HepG2 (cell line): ENCODE results near the gene KCTD4. TPM values are rescaled to one million over a fixed set of nuclear protein-coding genes. Genes with fewer than 3 reads are reported as not detected.

Experiments used
- ATAC-seq: fragments of 200-7000 bp; cut with Tn5 transposase; 3 replicates; pipeline ENCODE4 v1.9.1; 2020; ENCODE audit warnings: mild to moderate bottlenecking, moderate library complexity
- BruUV-seq: library from RNA; stranded (reverse); fragments of 400-500 nt; replicated peaks from 2 replicates; lab custom pipeline; 2021; lab: Mats Ljungman, UMichigan
- CTCF ChIA-PET: fragments of 300-600 bp; formaldehyde crosslinking; extraction: SDS; loops from one replicate; lab custom pipeline; 2021; ENCODE audit warnings: low total read pairs, inconsistent platforms, low intra/inter-chr PET ratio; lab: Yijun Ruan, JAX
- POLR2A ChIA-PET: fragments of 350-600 bp; sonication (Branson Sonifier 250); formaldehyde crosslinking; loops from one replicate; lab custom pipeline; 2020; ENCODE audit warnings: antibody characterized with exemption, inconsistent platforms; lab: Yijun Ruan, JAX
- DNase-seq: peaks from one replicate; pipeline ENCODE4 v3.0.0-alpha.2; 2015; ENCODE audit warnings: low spot score
- FAIRE-seq: peaks from 3 replicates; lab custom pipeline; 2011; peaks lifted over from hg19 to GRCh38; lab: Jason Lieb, UNC
- H2AFZ ChIP-seq: one replicate; pipeline ENCODE4 v1.6.1; 2011; ENCODE audit warnings: low read length, inconsistent platforms
- H3K27ac ChIP-seq: fragments of 300-600 bp; 3 replicates; pipeline ENCODE4 v1.8.0; 2011; ENCODE audit warnings: mixed run types, mild to moderate bottlenecking, mixed read lengths, low read length, inconsistent platforms; ENCODE audit not compliant: insufficient read depth; ENCODE audit errors: extremely low read length
- H3K27me3 ChIP-seq, 2 experiments: fragments of 200-600 bp in 1 of 2; 2 replicates in 1 of 2; 3 replicates in 1 of 2; pipeline versions ENCODE4 v1.6.0 to v1.8.0; 2011; ENCODE audit warnings: low read length in 2 of 2, mild to moderate bottlenecking in 2 of 2, moderate library complexity in 2 of 2, inconsistent platforms in 1 of 2; ENCODE audit not compliant: insufficient read depth in 2 of 2, control insufficient read depth in 1 of 2
- H3K36me3 ChIP-seq, 2 experiments: fragments of 200-600 bp in 1 of 2; replicated peaks in 1 of 2; 2 replicates in 1 of 2; 3 replicates in 1 of 2; pipeline versions ENCODE4 v1.5.1 to v1.8.0; 2011; ENCODE audit warnings: low read length in 2 of 2, inconsistent platforms in 1 of 2; ENCODE audit not compliant: insufficient read depth in 2 of 2, control insufficient read depth in 1 of 2
- H3K4me1 ChIP-seq: 2 replicates; pipeline ENCODE4 v1.5.1; 2012; ENCODE audit warnings: low read length, inconsistent platforms; ENCODE audit not compliant: insufficient read depth
- H3K4me2 ChIP-seq: 2 replicates; pipeline ENCODE4 v1.6.0; 2011; ENCODE audit warnings: low read depth, low read length, inconsistent platforms
- H3K4me3 ChIP-seq, 3 experiments: fragments of 200-600 bp in 1 of 3; sonication (generic), shearing (Covaris generic) in 1 of 3; replicated peaks in 1 of 3; 2 replicates each; pipeline ENCODE4 v1.5.1; 2011 to 2016; ENCODE audit warnings: low read length in 3 of 3, inconsistent platforms in 2 of 3, low read depth in 2 of 3, mild to moderate bottlenecking in 2 of 3, control low read depth in 1 of 3, mixed read lengths in 1 of 3; ENCODE audit not compliant: insufficient read depth in 1 of 3
- H3K79me2 ChIP-seq: one replicate; pipeline ENCODE4 v1.6.1; 2011; ENCODE audit warnings: low read length, inconsistent platforms; ENCODE audit not compliant: insufficient read depth
- H3K9ac ChIP-seq: 2 replicates; pipeline ENCODE4 v1.6.0; 2011; ENCODE audit warnings: mild to moderate bottlenecking, low read depth, low read length, inconsistent platforms; ENCODE audit not compliant: insufficient read depth
- H3K9me3 ChIP-seq: 2 replicates; pipeline ENCODE4 v1.5.1; 2012; ENCODE audit warnings: mild to moderate bottlenecking, low read length
- H4K20me1 ChIP-seq: 2 replicates; pipeline ENCODE4 v1.6.0; 2011; ENCODE audit warnings: inconsistent platforms, mild to moderate bottlenecking, low read length, moderate library complexity; ENCODE audit not compliant: insufficient read depth
- HNF4A ChIP-seq: sonication (generic); formaldehyde crosslinking; IDR thresholded peaks from 2 replicates; pipeline ENCODE4 v1.4.0; 2020; ENCODE audit warnings: missing genetic modification reagents
- MAFK ChIP-seq, 2 experiments: IDR thresholded peaks in 1 of 2; conservative IDR thresholded peaks in 1 of 2; 2 replicates each; pipeline ENCODE4 v1.6.1; 2011; ENCODE audit warnings: improper control_type of control experiment in 2 of 2, low read length in 2 of 2
- MIXL1 ChIP-seq: IDR thresholded peaks from 2 replicates; pipeline ENCODE4 v1.6.1; 2016
- POGZ ChIP-seq: sonication (generic); formaldehyde crosslinking; IDR thresholded peaks from 2 replicates; pipeline ENCODE4 v1.4.0; 2020; ENCODE audit warnings: mild to moderate bottlenecking, missing genetic modification reagents
- SRF ChIP-seq: IDR thresholded peaks from 2 replicates; pipeline ENCODE4 v1.6.1; 2011; ENCODE audit warnings: mild to moderate bottlenecking, low read depth, low read length, moderate library complexity
- ZNF550 ChIP-seq: sonication (generic); formaldehyde crosslinking; IDR thresholded peaks from 2 replicates; pipeline ENCODE4 v1.4.0; 2020; ENCODE audit warnings: mild to moderate bottlenecking, missing genetic modification reagents, borderline replicate concordance
- WGBS: methylation state at CpG from one replicate; pipeline ENCODE4 v1.1.6; 2017; ENCODE audit warnings: low lambda C conversion rate; 5-methylcytosine and 5-hydroxymethylcytosine counted together
- in situ Hi-C: cut with HindIII; loops from 2 replicates; pipeline ENCODE4 v1.10.0; 2017; ENCODE audit warnings: low pct_unique_long_range_greater_than_20kb; ENCODE audit not compliant: extremely low pct_ligation_motif_present
- intact Hi-C: fragments of 100-400 bp; cut with micrococcal nuclease; formaldehyde crosslinking; loops from one replicate; pipeline ENCODE4 v1.10.0; 2022; ENCODE audit not compliant: unreplicated experiment
- polyA plus RNA-seq, 8 experiments: library from polyadenylated mRNA; depleted of rRNA in 3 of 8; stranded (reverse) in 7 of 8; unstranded in 1 of 8; fragments of >200 nt; fragmentation: Illumina TruSeq in 4 of 8; extraction: Trizol in 4 of 8; gene quantifications; 2 replicates each; pipeline versions ENCODE4 v1.2.1 to v1.2.3, GENCODE V29; 2011 to 2016; ENCODE audit warnings: low read depth in 4 of 8, missing spikeins in 1 of 8, mixed read lengths in 1 of 8; ENCODE audit not compliant: insufficient read depth in 1 of 8
- total RNA-seq, 5 experiments: library from RNA; depleted of rRNA; stranded (reverse); fragments of >200 nt; fragmentation: Illumina TruSeq; extraction: Trizol; gene quantifications; 2 replicates each; pipeline ENCODE4 v1.2.3, GENCODE V29; 2016; ENCODE audit warnings: low read depth in 1 of 5
- TF ChIP-seq, protein P1 (sequence below): sonication (generic); formaldehyde crosslinking; IDR thresholded peaks from 2 replicates; pipeline ENCODE4 v1.8.0; 2023; ENCODE audit warnings: mild to moderate bottlenecking, missing genetic modification reagents
- TF ChIP-seq, protein P2 (sequence below): sonication (generic); formaldehyde crosslinking; conservative IDR thresholded peaks from 2 replicates; pipeline ENCODE4 v1.5.0; 2020; ENCODE audit warnings: missing genetic modification reagents
- TF ChIP-seq, protein P3 (sequence below), 2 experiments: sonication (generic) in 1 of 2; formaldehyde crosslinking in 1 of 2; IDR thresholded peaks; 2 replicates each; pipeline versions ENCODE4 v1.4.0 to v1.6.1; 2016 to 2020; ENCODE audit warnings: borderline replicate concordance in 1 of 2, low read depth in 1 of 2, mild to moderate bottlenecking in 1 of 2, missing genetic modification reagents in 1 of 2

KCTD4 gene
- total and polyA plus RNA-seq, 2 of the 13 experiments (the other 11 are each of a cell fraction or from before 2014, with no cell fraction given): not detected

DNA sequence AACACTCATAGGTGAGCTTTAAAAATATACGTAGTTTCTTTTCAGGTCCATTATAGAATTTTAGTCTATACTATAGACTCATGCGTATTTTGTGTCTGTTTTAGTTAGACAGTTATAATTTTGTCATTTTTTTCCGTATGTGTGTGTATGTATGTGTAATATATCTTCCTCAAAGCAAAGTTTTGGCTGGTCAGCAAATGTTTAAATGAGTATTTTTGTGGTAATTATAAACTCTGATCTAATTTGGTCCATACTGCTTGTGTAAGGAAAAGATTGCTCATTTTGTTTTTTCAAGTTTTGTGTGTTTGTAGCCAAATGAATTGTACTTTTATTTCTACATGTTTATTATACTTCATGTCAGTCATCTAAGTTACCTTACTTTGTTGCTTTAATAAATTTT, 20.5 kb downstream of the KCTD4 start:
- ATAC-seq (no peak), FAIRE-seq (no peak), DNase-seq (no peak)
- H3K9ac ChIP-seq: no peak overlapping the region
- H3K9me3 ChIP-seq: no peaks in the 10 kb centered on the region
- peaks cover 3% of the 10 kb centered on the region for H3K79me2 ChIP-seq
- BruUV-seq: no TSS peak
- H3K4me1 ChIP-seq: peaks cover 31% of the 10 kb centered on the region
- peaks cover 0 to 11% of the 10 kb centered on the region in 2 experiments; a peak in 1 of 5 replicates for H3K36me3 ChIP-seq
- ChIA-PET CTCF (no interaction called here), POLR2A (no interaction called here)
- TF ChIP-seq MAFK (conservative IDR thresholded peaks at IDR 0.05 in 1 of 2, IDR thresholded peaks at IDR 0.05 in 1 of 2; ENCODE audit: low read length in 2 of 2): peak in 1 of 2 experiments; percentile 5; a peak in 1 of 4 replicates
- TF ChIP-seq, protein P1, sequence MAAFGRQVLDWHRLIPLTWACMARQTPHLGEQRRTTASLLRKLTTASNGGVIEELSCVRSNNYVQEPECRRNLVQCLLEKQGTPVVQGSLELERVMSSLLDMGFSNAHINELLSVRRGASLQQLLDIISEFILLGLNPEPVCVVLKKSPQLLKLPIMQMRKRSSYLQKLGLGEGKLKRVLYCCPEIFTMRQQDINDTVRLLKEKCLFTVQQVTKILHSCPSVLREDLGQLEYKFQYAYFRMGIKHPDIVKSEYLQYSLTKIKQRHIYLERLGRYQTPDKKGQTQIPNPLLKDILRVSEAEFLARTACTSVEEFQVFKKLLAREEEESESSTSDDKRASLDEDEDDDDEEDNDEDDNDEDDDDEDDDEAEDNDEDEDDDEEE (CRISPR knock-in tag): no peak
- H3K4me3 ChIP-seq: no peak overlapping the region
- H2AFZ ChIP-seq: no peak overlapping the region
- no peak overlapping the region for H3K4me2 ChIP-seq
- intact Hi-C loops (no loop called here), in situ Hi-C loops (no loop called here)
- H3K27me3 ChIP-seq: no peaks in the 10 kb centered on the region
- 96% methylated on average over 3 of the region's 3 CpGs for WGBS
- no peak overlapping the region for H3K27ac ChIP-seq
- no peaks in the 10 kb centered on the region for H4K20me1 ChIP-seq

DNA sequence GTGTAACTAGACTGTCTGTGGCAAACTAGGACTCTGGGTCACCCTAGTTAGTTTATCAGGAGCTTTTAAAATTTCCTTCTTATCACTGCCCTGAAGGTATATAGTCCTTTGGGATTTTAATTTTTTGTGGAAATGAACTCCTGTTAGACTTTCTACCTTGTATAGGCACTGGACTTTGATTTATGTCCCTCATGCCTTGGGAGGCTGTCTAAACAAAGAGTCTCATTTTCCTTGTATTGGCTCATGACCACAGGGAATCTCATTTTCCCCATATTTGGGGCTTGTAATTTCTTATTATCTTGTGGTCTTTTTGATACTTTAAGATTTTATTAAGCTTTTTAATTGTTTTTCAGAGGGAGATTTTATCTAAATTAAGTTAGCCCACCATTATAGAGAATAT, 21.4 kb downstream of the KCTD4 start:
- no peaks in the 10 kb centered on the region for H3K9me3 ChIP-seq
- no peak overlapping the region for H2AFZ ChIP-seq
- H3K4me1 ChIP-seq: peaks cover 31% of the 10 kb centered on the region
- peak overlapping the region; percentile 59 for H3K27ac ChIP-seq
- POLR2A ChIA-PET: interaction anchor here (1.0 kb wide), 1 partner anchor 161 kb away, joined by 3 read pairs; no protein-coding TSS in a partner anchor
- intact Hi-C loops (loop anchor here (2.0 kb wide), 1 partner anchor 59 kb away; the partner anchor contains the start of gene GTF2F2), in situ Hi-C loops (no loop called here)
- CTCF ChIA-PET: no interaction called here
- BruUV-seq: no TSS peak
- no peaks in the 10 kb centered on the region for H4K20me1 ChIP-seq
- ATAC-seq (peak; percentile 89), DNase-seq (peak; percentile 70), FAIRE-seq (no peak)
- peak overlapping the region; percentile 37 for H3K4me2 ChIP-seq
- peaks cover 3% of the 10 kb centered on the region for H3K79me2 ChIP-seq
- no peaks in the 10 kb centered on the region for H3K27me3 ChIP-seq
- H3K36me3 ChIP-seq: peaks cover 0 to 9% of the 10 kb centered on the region in 2 experiments; a peak in 1 of 5 replicates
- peak overlapping the region; percentile 26; the same call in 1 of the 2 replicates for H3K9ac ChIP-seq
- peak overlapping the region in 1 of 3 experiments; percentile 3; a peak in 1 of 6 replicates for H3K4me3 ChIP-seq
- TF ChIP-seq HNF4A (CRISPR knock-in tag) (peak; percentile 84), ZNF550 (CRISPR knock-in tag) (no peak), POGZ (CRISPR knock-in tag) (peak; percentile 64), MIXL1 (CRISPR knock-in tag) (0 out of 2 replicates have a peak, but pooled peaks have one; percentile 23), SRF (peak; percentile 85)
- TF ChIP-seq, protein P2, sequence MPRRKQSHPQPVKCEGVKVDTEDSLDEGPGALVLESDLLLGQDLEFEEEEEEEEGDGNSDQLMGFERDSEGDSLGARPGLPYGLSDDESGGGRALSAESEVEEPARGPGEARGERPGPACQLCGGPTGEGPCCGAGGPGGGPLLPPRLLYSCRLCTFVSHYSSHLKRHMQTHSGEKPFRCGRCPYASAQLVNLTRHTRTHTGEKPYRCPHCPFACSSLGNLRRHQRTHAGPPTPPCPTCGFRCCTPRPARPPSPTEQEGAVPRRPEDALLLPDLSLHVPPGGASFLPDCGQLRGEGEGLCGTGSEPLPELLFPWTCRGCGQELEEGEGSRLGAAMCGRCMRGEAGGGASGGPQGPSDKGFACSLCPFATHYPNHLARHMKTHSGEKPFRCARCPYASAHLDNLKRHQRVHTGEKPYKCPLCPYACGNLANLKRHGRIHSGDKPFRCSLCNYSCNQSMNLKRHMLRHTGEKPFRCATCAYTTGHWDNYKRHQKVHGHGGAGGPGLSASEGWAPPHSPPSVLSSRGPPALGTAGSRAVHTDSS (CRISPR knock-in tag): no peak
- TF ChIP-seq, protein P3, sequence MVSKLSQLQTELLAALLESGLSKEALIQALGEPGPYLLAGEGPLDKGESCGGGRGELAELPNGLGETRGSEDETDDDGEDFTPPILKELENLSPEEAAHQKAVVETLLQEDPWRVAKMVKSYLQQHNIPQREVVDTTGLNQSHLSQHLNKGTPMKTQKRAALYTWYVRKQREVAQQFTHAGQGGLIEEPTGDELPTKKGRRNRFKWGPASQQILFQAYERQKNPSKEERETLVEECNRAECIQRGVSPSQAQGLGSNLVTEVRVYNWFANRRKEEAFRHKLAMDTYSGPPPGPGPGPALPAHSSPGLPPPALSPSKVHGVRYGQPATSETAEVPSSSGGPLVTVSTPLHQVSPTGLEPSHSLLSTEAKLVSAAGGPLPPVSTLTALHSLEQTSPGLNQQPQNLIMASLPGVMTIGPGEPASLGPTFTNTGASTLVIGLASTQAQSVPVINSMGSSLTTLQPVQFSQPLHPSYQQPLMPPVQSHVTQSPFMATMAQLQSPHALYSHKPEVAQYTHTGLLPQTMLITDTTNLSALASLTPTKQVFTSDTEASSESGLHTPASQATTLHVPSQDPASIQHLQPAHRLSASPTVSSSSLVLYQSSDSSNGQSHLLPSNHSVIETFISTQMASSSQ (IDR thresholded peaks at IDR 0.05; ENCODE audit: low read depth): no peak
- TF ChIP-seq, protein P3 (CRISPR knock-in tag; IDR thresholded peaks at IDR 0.05; ENCODE audit: borderline replicate concordance): no peak
